Neural cell (in vitro differentiated cells): ENCODE measurements around the gene KCNH2. TPM values are rescaled to one million over a fixed set of nuclear protein-coding genes. Genes with fewer than 3 reads are reported as not detected.

Experiments used
- H2AFZ ChIP-seq: fragments of 200-600, 300-800 bp; sonication (generic), shearing (Covaris generic); 2 replicates; pipeline ENCODE4 v1.6.0; 2014; ENCODE audit warnings: low read depth, mild to moderate bottlenecking, antibody characterized with exemption, low read length, moderate library complexity
- H3F3A ChIP-seq: fragments of 200-600 bp; shearing (Covaris generic); 2 replicates; pipeline ENCODE4 v1.6.1; 2016; ENCODE audit warnings: mild to moderate bottlenecking, moderate library complexity, mixed read lengths, antibody characterized with exemption, low read length; ENCODE audit not compliant: insufficient read depth, poor library complexity, severe bottlenecking
- H3K27ac ChIP-seq: fragments of 200-600, 300-800 bp; sonication (generic), shearing (Covaris generic); 2 replicates; pipeline ENCODE4 v1.5.1; 2014; ENCODE audit warnings: mild to moderate bottlenecking, low read length, moderate library complexity
- H3K27me3 ChIP-seq: fragments of 300-800, 200-600 bp; sonication (generic), shearing (Covaris generic); 2 replicates; pipeline ENCODE4 v1.6.0; 2014; ENCODE audit warnings: mild to moderate bottlenecking, low read depth, low read length, moderate library complexity; ENCODE audit not compliant: insufficient read depth
- H3K36me3 ChIP-seq: fragments of 300-800, 200-600 bp; sonication (generic), shearing (Covaris generic); 2 replicates; pipeline ENCODE4 v1.5.1; 2014; ENCODE audit warnings: mild to moderate bottlenecking, antibody characterized with exemption, low read length, moderate library complexity; ENCODE audit not compliant: insufficient read depth
- H3K4me2 ChIP-seq: fragments of 300-800, 200-600 bp; sonication (generic), shearing (Covaris generic); 2 replicates; pipeline ENCODE4 v1.6.0; 2014; ENCODE audit warnings: mild to moderate bottlenecking, low read length
- H3K4me3 ChIP-seq: fragments of 300-800, 200-600 bp; sonication (generic), shearing (Covaris generic); 2 replicates; pipeline ENCODE4 v1.5.1; 2014; ENCODE audit warnings: mild to moderate bottlenecking, low read length, moderate library complexity
- H3K79me2 ChIP-seq: fragments of 200-600 bp; shearing (Covaris generic); replicated peaks from 2 replicates; pipeline ENCODE4 v1.6.0; 2014; ENCODE audit warnings: mild to moderate bottlenecking, low read length, moderate library complexity; ENCODE audit not compliant: insufficient read depth
- H3K9ac ChIP-seq: fragments of 300-800, 200-600 bp; sonication (generic), shearing (Covaris generic); 2 replicates; pipeline ENCODE4 v1.6.1; 2016; ENCODE audit warnings: mild to moderate bottlenecking, low read length, mixed read lengths
- H3K9me2 ChIP-seq: fragments of 200-600 bp; shearing (Covaris generic); 2 replicates; pipeline ENCODE4 v1.6.1; 2016; ENCODE audit warnings: mild to moderate bottlenecking, low read length, mixed read lengths; ENCODE audit not compliant: insufficient read depth
- H3K9me3 ChIP-seq: fragments of 200-600, 300-800 bp; sonication (generic), shearing (Covaris generic); 2 replicates; pipeline ENCODE4 v1.6.1; 2016; ENCODE audit warnings: mild to moderate bottlenecking, mixed run types, low read length, moderate library complexity, mixed read lengths
- H4K20me1 ChIP-seq: fragments of 200-600 bp; shearing (Covaris generic); 2 replicates; pipeline ENCODE4 v1.6.1; 2016; ENCODE audit warnings: mild to moderate bottlenecking, mixed run types; ENCODE audit not compliant: insufficient read depth
- CTCF ChIP-seq: fragments of 450-650 bp; IDR thresholded peaks from 2 replicates; pipeline ENCODE4 v1.5.1; 2014; ENCODE audit warnings: antibody characterized with exemption, mild to moderate bottlenecking, moderate library complexity; ENCODE audit not compliant: poor library complexity, severe bottlenecking
- EP300 ChIP-seq: fragments of 450-650 bp; conservative IDR thresholded peaks from 2 replicates; pipeline ENCODE4 v1.6.1; 2014; ENCODE audit warnings: antibody characterized with exemption, mild to moderate bottlenecking, moderate library complexity; ENCODE audit not compliant: poor library complexity, severe bottlenecking
- EZH2 ChIP-seq: fragments of 200-600, 300-800 bp; shearing (Covaris generic), sonication (generic); IDR thresholded peaks from 2 replicates; pipeline ENCODE4 v1.6.1; 2014; ENCODE audit warnings: antibody characterized with exemption, low read length, borderline replicate concordance, mild to moderate bottlenecking; ENCODE audit not compliant: insufficient read depth, poor library complexity, severe bottlenecking
- MXI1 ChIP-seq: fragments of 450-650 bp; conservative IDR thresholded peaks from 2 replicates; pipeline ENCODE4 v1.6.1; 2014; ENCODE audit warnings: antibody characterized with exemption, mild to moderate bottlenecking; ENCODE audit not compliant: poor library complexity, severe bottlenecking
- POLR2AphosphoS5 ChIP-seq: IDR thresholded peaks from 2 replicates; pipeline ENCODE4 v1.6.1; 2012
- RAD21 ChIP-seq: fragments of 450-650 bp; conservative IDR thresholded peaks from 2 replicates; pipeline ENCODE4 v1.6.1; 2014; ENCODE audit warnings: antibody characterized with exemption, mild to moderate bottlenecking, moderate library complexity
- SMC3 ChIP-seq: fragments of 450-650 bp; conservative IDR thresholded peaks from 2 replicates; pipeline ENCODE4 v1.6.1; 2014; ENCODE audit warnings: antibody characterized with exemption, mild to moderate bottlenecking, moderate library complexity; ENCODE audit not compliant: poor library complexity
- TAF1 ChIP-seq: IDR thresholded peaks from 2 replicates; pipeline ENCODE4 v1.6.1; 2012; ENCODE audit warnings: low read depth
- polyA plus RNA-seq: library from polyadenylated mRNA; depleted of rRNA; stranded (reverse); fragments of >200 nt; gene quantifications from 2 replicates; pipeline ENCODE4 v1.2.3, GENCODE V29; 2014
- TF ChIP-seq, protein P1 (sequence below): IDR thresholded peaks from 2 replicates; pipeline ENCODE4 v1.6.1; 2012; ENCODE audit warnings: borderline replicate concordance

KCNH2 gene
- polyA plus RNA-seq, 1 donor from 2014 or later, result 24.4 TPM

- Histone ChIP-seq H3K9ac (no peak overlapping the region), H3K27me3 (no peaks in the 10 kb centered on the region)
Observed at GRCh38 chr7:150951521-150951920, 26.6 kb downstream of the KCNH2 start.

DNA sequence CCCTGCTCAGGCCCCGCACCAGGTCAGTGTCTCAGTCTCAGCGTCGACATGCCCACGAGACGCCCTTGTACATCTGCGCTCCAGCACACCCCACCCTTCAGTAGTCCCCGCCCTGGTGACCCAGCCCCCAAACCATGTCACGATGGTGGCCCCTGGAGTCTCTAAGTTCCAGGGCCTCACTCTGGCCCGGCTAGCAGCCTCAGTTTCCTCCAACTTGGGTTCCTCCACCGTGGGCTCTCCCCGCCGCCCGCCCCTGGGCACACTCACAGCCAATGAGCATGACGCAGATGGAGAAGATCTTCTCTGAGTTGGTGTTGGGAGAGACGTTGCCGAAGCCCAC lies 27.0 kb downstream of the KCNH2 start:
- Histone ChIP-seq H3K36me3 (peaks cover 8% of the 10 kb centered on the region), H3K4me3 (no peak overlapping the region), H3K9ac (no peak overlapping the region), H3K9me3 (no peaks in the 10 kb centered on the region), H3K27me3 (no peaks in the 10 kb centered on the region), H3K4me2 (no peak overlapping the region), H4K20me1 (no peaks in the 10 kb centered on the region), H2AFZ (no peak overlapping the region), H3K79me2 (no peaks in the 10 kb centered on the region), H3K27ac (no peak overlapping the region), H3K9me2 (no peaks in the 10 kb centered on the region), H3F3A (no peaks in the 10 kb centered on the region)
- TF ChIP-seq EP300 (no peak), RAD21 (no peak), SMC3 (no peak), MXI1 (no peak)

More at GRCh38 chr7:150951521-150951920, 26.6 kb downstream of the KCNH2 start:
- Histone ChIP-seq H2AFZ (no peak overlapping the region), H3K27ac (no peak overlapping the region), H3K4me2 (no peak overlapping the region), H3F3A (no peaks in the 10 kb centered on the region), H3K79me2 (no peaks in the 10 kb centered on the region), H4K20me1 (no peaks in the 10 kb centered on the region), H3K36me3 (peaks cover 8% of the 10 kb centered on the region), H3K9me3 (no peaks in the 10 kb centered on the region), H3K4me3 (no peak overlapping the region), H3K9me2 (no peaks in the 10 kb centered on the region)
- TF ChIP-seq EP300, result no peak
- no peak for TF ChIP-seq RAD21
- no peak for TF ChIP-seq TAF1
- no peak for TF ChIP-seq SMC3
- TF ChIP-seq, protein P1, sequence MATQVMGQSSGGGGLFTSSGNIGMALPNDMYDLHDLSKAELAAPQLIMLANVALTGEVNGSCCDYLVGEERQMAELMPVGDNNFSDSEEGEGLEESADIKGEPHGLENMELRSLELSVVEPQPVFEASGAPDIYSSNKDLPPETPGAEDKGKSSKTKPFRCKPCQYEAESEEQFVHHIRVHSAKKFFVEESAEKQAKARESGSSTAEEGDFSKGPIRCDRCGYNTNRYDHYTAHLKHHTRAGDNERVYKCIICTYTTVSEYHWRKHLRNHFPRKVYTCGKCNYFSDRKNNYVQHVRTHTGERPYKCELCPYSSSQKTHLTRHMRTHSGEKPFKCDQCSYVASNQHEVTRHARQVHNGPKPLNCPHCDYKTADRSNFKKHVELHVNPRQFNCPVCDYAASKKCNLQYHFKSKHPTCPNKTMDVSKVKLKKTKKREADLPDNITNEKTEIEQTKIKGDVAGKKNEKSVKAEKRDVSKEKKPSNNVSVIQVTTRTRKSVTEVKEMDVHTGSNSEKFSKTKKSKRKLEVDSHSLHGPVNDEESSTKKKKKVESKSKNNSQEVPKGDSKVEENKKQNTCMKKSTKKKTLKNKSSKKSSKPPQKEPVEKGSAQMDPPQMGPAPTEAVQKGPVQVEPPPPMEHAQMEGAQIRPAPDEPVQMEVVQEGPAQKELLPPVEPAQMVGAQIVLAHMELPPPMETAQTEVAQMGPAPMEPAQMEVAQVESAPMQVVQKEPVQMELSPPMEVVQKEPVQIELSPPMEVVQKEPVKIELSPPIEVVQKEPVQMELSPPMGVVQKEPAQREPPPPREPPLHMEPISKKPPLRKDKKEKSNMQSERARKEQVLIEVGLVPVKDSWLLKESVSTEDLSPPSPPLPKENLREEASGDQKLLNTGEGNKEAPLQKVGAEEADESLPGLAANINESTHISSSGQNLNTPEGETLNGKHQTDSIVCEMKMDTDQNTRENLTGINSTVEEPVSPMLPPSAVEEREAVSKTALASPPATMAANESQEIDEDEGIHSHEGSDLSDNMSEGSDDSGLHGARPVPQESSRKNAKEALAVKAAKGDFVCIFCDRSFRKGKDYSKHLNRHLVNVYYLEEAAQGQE, result no peak
- TF ChIP-seq MXI1, result no peak
- no peak for TF ChIP-seq EZH2
- TF ChIP-seq CTCF, result no peak
- TF ChIP-seq POLR2AphosphoS5, result no peak

- TF ChIP-seq, protein P1, result no peak
- no peak for TF ChIP-seq EP300
- no peak for TF ChIP-seq MXI1
- TF ChIP-seq TAF1, result no peak
- no peak for TF ChIP-seq EZH2
- no peak for TF ChIP-seq SMC3
- no peak for TF ChIP-seq CTCF
- TF ChIP-seq POLR2AphosphoS5, result no peak
- TF ChIP-seq RAD21, result no peak
- H3K79me2 ChIP-seq, result no peaks in the 10 kb centered on the region
- H3F3A ChIP-seq, result no peaks in the 10 kb centered on the region
- peaks cover 8% of the 10 kb centered on the region for H3K36me3 ChIP-seq
- no peaks in the 10 kb centered on the region for H3K9me3 ChIP-seq
- H3K9ac ChIP-seq, result no peak overlapping the region
- H3K27me3 ChIP-seq, result no peaks in the 10 kb centered on the region
- no peak overlapping the region for H3K27ac ChIP-seq
- no peaks in the 10 kb centered on the region for H3K9me2 ChIP-seq
- no peak overlapping the region for H3K4me2 ChIP-seq
- no peaks in the 10 kb centered on the region for H4K20me1 ChIP-seq
- H3K4me3 ChIP-seq, result no peak overlapping the region
- no peak overlapping the region for H2AFZ ChIP-seq
Observed at GRCh38 chr7:150950496-150951180, 27.5 kb downstream of the KCNH2 start.
